C4-2B (cell line): Measurements from ENCODE around the gene CCNY.
"Not testable (repeated sequence)": the region's sequence is repeated elsewhere in the genome, so short reads cannot be mapped to it uniquely, and the experiment has no call there.

ENCODE experiments used
- H3K27ac ChIP-seq: fragments of 450-650 bp; 2 replicates; pipeline ENCODE4 v1.5.1; 2017
- ZFX ChIP-seq: fragments of 450-650 bp; IDR thresholded peaks from 2 replicates; pipeline ENCODE4 v1.6.1; 2017
- TF ChIP-seq, protein P1 (sequence below): fragments of 450-650 bp; conservative IDR thresholded peaks from 2 replicates; pipeline ENCODE4 v1.5.1; 2017; ENCODE audit warnings: mild to moderate bottlenecking

Gene CCNY

DNA sequence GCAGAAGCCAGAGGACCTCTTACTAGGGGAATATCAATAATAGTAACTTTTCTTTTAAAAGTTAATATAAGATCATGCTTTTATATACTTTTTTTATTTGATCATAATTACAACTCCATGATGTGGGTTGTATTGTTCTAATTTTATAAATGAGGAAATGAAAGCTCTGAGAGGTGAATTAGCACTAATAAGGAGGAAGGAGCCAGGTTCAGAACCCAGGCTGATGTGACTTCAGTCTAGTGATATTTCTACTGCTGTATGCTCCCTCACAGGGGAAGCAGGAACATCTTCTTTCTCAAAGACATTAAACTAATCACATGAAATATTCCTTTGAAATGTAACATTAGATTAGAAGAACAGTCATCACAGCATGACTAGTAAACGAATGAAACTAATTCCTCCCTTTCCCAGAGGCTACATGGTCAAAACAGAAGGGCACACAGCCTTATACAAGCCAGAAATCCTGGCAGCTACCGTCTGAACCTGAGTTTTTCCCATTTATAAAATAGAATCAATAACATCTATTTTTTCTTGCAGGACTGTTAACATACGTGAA lies 187.4 kb downstream of the CCNY start:
- TF ChIP-seq, protein P1, sequence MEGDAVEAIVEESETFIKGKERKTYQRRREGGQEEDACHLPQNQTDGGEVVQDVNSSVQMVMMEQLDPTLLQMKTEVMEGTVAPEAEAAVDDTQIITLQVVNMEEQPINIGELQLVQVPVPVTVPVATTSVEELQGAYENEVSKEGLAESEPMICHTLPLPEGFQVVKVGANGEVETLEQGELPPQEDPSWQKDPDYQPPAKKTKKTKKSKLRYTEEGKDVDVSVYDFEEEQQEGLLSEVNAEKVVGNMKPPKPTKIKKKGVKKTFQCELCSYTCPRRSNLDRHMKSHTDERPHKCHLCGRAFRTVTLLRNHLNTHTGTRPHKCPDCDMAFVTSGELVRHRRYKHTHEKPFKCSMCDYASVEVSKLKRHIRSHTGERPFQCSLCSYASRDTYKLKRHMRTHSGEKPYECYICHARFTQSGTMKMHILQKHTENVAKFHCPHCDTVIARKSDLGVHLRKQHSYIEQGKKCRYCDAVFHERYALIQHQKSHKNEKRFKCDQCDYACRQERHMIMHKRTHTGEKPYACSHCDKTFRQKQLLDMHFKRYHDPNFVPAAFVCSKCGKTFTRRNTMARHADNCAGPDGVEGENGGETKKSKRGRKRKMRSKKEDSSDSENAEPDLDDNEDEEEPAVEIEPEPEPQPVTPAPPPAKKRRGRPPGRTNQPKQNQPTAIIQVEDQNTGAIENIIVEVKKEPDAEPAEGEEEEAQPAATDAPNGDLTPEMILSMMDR: no peak
- TF ChIP-seq ZFX: no peak
- no peak overlapping the region for H3K27ac ChIP-seq

DNA sequence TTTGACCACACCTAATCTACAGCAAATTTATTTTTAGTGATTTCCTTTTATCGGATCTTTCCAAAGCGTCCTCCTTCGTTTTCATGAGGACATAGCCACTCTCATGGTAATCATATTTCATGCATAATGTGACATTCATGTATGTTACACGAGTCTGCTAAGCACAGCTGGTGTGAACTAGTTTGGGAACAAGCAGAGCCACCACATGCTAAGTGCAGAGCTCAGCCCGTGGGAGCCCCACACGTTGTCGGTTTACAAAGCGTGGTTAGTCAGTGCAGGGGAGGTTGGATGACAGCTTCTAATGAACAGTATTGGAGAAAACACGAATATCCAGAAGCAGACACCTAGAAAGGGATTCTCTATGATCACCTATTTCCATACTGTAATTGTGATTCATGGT lies 190.4 kb downstream of the CCNY start:
- H3K27ac ChIP-seq: no peak overlapping the region
- TF ChIP-seq, protein P1: no peak
- TF ChIP-seq ZFX: no peak

DNA sequence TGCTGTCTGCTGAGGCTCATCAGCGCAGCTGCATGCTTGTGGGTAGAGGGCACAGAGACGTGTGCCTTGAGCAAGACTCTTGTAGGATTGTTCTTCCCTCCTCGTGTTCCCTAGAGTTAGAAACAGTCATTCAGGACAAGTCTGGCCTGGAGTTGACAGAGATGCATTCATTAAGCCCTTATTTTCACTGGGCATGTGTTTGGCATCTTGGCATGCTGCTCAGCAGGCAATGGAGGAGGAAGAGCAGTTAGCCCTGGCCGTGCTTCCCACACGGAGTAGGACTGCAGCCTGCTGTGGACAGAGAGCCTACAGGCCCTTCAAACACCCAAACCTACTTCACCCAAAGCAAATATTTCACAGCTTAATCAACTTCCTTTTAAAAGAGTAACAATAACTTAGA lies 195.8 kb downstream of the CCNY start:
- TF ChIP-seq ZFX: no peak
- TF ChIP-seq, protein P1: no peak
- H3K27ac ChIP-seq: no peak overlapping the region

DNA sequence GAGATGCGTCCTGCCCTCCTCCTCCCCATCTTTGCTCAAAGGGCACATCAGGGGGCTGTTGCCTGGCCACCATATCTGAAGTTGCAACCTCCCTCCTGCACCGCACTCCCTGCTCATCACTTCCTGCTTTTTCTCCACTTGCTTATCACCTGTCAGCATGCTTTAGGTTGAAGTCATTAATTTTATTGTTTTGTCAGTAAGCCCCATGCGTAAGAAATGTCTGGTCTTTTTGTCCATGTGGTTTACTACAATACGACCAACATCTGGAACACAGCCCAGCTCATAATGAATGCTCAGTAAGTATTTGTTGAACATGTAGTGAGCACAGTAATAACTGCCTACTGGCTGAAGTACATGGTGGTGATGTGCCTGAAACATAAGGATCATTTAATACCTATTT lies 197.3 kb downstream of the CCNY start:
- H3K27ac ChIP-seq: no peak overlapping the region
- TF ChIP-seq, protein P1: no peak
- TF ChIP-seq ZFX: no peak

DNA sequence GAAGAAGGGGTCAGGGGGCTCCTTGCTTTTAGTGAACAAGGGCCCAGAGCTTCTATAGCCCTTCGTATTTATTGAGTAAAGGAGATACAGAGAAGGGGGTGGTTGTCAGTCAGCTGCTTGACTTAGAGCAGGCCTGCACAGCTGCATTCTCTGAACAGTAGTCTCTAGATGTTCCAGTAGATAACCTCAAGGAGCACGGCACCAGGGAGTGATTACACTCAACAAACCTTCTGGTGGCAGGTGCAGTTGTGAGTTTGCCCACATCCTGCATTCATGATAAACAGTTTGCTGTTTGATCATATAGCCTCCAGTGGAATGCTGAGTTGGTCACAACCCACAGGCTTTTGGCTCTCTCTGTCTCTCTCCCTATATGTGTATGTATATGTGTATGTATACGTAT lies 198.8 kb downstream of the CCNY start:
- no peak for TF ChIP-seq ZFX
- TF ChIP-seq, protein P1: no peak
- H3K27ac ChIP-seq: no peak overlapping the region

DNA sequence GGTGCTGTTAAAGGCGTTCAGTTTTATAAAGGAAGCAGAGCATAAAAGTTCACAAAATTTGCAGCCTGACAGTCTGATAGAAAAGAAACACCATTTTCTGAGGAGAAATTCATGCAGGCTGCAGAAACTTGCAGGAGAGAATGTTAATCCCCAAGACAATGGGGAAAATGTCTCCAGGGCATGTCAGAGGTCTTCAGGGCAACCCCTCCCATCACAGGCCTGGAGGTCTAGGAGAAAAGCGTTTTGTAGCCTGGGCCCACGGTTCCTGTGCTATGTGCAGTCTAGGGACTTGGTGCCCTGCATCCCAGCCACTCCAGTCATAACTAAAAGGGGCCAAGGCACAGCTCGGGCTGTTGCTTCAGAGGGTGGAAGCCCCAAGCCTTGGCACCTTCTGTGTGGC lies 200.5 kb downstream of the CCNY start:
- H3K27ac ChIP-seq: no peak overlapping the region
- TF ChIP-seq, protein P1: no peak
- TF ChIP-seq ZFX: no peak

DNA sequence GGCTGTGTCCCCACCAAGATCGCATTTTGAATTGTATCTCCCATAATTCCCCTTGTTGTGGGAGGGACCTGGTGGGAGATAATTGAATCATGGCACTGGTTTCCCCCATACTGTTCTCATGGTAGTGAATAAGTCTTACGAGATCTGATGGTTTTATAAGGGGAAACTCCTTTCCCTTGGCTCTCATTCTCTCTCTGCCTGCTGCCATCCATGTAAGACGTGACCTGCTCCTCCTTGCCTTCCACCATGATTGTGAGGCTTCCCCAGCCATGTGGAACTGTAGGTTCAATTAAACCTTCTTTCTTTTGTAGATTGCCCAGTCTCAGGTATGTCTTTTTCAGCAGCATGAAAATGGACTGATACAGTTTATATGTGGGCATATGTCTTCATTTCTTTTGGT lies 201.6 kb downstream of the CCNY start:
- not testable (repeated sequence) for H3K27ac ChIP-seq

DNA sequence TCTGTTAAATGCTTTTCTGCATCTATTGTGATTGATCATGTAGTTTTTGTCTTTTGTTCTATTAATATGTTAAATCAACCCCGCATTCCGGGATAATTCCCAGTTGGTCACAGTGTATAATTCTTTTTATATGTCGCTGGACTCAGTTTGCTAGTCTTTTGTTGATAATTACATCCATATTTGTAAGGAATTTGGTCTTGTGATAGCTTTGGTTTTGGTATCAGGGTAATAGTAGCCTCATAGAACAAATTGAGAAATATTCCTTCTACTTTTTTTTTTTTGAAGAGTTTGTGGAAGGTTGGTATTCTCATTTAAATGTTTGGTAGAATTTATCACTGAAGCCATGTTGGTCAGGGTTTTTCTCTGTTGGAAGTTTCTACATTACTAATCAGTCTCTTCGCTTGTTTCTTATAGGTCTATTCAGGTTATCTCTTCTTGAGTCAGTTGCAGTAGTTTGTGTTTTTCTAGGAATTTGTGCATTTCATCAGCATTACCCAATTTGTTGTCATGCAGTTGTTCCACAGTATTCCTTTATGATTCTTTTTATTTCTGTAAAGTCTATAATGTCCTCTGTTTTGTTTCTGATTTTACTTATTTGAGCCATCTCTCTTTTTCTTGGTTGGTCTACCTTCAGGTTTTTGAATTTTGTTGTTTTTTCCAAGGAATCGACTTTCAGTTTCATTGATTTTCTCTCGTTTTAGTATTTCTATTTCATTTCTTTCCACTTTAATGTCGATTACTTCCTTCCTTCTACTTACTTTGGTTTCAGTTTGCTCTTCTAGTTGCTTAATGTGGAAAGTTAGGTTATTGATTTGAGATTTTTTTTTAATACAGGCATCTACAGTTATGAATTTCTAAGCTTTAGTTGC lies 204.2 kb downstream of the CCNY start:
- H3K27ac ChIP-seq: no peak overlapping the region
- TF ChIP-seq, protein P1: no peak
- no peak for TF ChIP-seq ZFX
